ENCODE data around the gene PLTP. TPM values are rescaled to one million over a fixed set of nuclear protein-coding genes. Genes with fewer than 3 reads are reported as not detected.

The PLTP gene
- total and polyA plus RNA-seq, 2 of the 13 experiments (the other 11 are each of a cell fraction or from before 2014, with no cell fraction given), result 16.9 to 28.6 TPM

DNA sequence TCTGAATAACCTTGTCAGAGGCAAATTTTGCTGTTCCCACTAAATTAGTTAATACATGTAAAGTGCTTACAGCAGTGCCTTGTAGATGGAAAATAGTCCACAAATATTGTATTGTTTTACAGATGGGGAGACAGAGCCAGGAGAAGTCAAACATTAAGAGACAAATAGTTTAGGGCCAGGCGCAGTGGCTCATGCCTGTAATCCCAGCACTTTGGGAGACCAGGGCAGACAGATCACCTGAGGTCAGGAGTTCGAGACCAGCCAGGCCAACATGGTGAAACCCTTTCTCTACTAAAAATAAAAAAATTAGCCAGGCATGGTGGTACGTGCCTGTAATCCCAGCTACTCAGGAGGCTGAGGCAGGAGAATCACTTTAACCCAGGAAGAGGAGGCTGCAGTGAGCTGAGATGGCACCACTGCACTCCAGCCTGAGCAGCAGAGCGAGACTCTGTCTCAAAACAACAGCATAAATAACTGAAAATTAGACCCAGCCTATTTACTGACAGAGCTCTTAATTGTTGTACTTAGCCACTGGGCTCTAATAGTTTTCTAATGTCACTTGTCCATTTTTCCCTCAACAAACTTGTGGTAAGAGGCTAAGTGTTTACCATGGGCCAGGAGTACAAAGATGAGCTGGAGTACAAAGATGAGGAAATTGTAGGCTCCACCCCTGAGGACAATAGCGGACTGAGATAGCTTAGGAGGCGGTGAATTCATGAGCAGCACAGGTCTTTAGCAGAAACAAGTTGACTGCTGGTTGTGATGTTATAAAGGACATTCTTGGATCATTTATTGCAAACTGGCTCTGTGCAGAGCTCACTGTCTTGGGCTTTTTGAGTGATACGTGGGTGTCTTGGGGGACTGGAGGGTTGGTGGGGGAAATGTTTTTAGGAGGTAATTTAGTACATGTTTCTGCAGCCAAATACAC is 48.1 kb downstream of the PLTP start (continued):
- TF ChIP-seq SPEN (CRISPR knock-in tag; IDR thresholded peaks at IDR 0.05; ENCODE audit: low read depth) (peak; percentile 55; the same call in 1 of the 2 replicates), ZFAT (CRISPR knock-in tag; conservative IDR thresholded peaks at IDR 0.05) (no peak), NFIC (IDR thresholded peaks at IDR 0.05; ENCODE audit: low read length) (no peak), MIER3 (CRISPR knock-in tag; IDR thresholded peaks at IDR 0.05; ENCODE audit: borderline replicate concordance) (peak; percentile 76; the same call in 1 of the 2 replicates), HNF4G (IDR thresholded peaks at IDR 0.05; ENCODE audit: borderline replicate concordance, low read depth, low read length) (peak; percentile 92), HNF4G (CRISPR knock-in tag; IDR thresholded peaks at IDR 0.05; ENCODE audit: borderline replicate concordance, low read depth) (no peak; the same call in 1 of the 2 replicates), ZNF563 (CRISPR knock-in tag; IDR thresholded peaks at IDR 0.05) (0 out of 2 replicates have a peak, but pooled peaks have one; percentile 63), RXRB (CRISPR knock-in tag; IDR thresholded peaks at IDR 0.05; ENCODE audit: borderline replicate concordance) (peak; percentile 78; the same call in 1 of the 2 replicates), GZF1 (CRISPR knock-in tag; IDR thresholded peaks at IDR 0.05) (peak; percentile 22; the same call in 1 of the 2 replicates), ZNF329 (CRISPR knock-in tag; IDR thresholded peaks at IDR 0.05; ENCODE audit: low read depth) (no peak), CBX1 (IDR thresholded peaks at IDR 0.05; ENCODE audit: low read depth) (peak; percentile 19), TCF12 (IDR thresholded peaks at IDR 0.05) (no peak), TCF12 (CRISPR knock-in tag; IDR thresholded peaks at IDR 0.05) (peak; percentile 57; the same call in 1 of the 2 replicates), ZNF7 (CRISPR knock-in tag; IDR thresholded peaks at IDR 0.05) (peak; percentile 68), PRMT3 (CRISPR knock-in tag; IDR thresholded peaks at IDR 0.05; ENCODE audit: borderline replicate concordance, low read depth) (no peak), LCORL (IDR thresholded peaks at IDR 0.05) (no peak), LCORL (CRISPR knock-in tag; IDR thresholded peaks at IDR 0.05) (peak; percentile 47; the same call in 1 of the 2 replicates), NCOA2 (CRISPR knock-in tag; IDR thresholded peaks at IDR 0.05) (peak; percentile 57; the same call in 1 of the 2 replicates), ZSCAN31 (CRISPR knock-in tag; IDR thresholded peaks at IDR 0.05; ENCODE audit: low read depth) (0 out of 2 replicates have a peak, but pooled peaks have one; percentile 30), IRF2 (CRISPR knock-in tag; IDR thresholded peaks at IDR 0.05) (peak; percentile 39; the same call in 1 of the 2 replicates), BHLHE40 (IDR thresholded peaks at IDR 0.05; ENCODE audit: low read length) (0 out of 2 replicates have a peak, but pooled peaks have one; percentile 2), KLF16 (CRISPR knock-in tag; IDR thresholded peaks at IDR 0.05) (peak in 1 of 2 experiments; percentile 69; a peak in 1 of 4 replicates), ZNF121 (CRISPR knock-in tag; IDR thresholded peaks at IDR 0.05) (no peak), TBX3 (IDR thresholded peaks at IDR 0.05; ENCODE audit: borderline replicate concordance) (peak; percentile 48; the same call in 1 of the 2 replicates)
- TF ChIP-seq, protein P1, sequence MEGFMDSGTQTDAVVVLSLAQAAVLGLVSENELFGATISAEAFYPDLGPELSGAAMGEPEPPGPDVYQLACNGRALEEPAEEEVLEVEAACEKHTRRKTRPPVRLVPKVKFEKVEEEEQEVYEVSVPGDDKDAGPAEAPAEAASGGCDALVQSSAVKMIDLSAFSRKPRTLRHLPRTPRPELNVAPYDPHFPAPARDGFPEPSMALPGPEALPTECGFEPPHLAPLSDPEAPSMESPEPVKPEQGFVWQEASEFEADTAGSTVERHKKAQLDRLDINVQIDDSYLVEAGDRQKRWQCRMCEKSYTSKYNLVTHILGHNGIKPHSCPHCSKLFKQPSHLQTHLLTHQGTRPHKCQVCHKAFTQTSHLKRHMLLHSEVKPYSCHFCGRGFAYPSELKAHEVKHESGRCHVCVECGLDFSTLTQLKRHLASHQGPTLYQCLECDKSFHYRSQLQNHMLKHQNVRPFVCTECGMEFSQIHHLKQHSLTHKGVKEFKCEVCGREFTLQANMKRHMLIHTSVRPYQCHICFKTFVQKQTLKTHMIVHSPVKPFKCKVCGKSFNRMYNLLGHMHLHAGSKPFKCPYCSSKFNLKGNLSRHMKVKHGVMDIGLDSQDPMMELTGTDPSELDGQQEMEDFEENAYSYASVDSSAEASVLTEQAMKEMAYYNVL (CRISPR knock-in tag; IDR thresholded peaks at IDR 0.05; ENCODE audit: borderline replicate concordance), result no peak
- TF ChIP-seq, protein P2, sequence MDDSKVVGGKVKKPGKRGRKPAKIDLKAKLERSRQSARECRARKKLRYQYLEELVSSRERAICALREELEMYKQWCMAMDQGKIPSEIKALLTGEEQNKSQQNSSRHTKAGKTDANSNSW (CRISPR knock-in tag; IDR thresholded peaks at IDR 0.05; ENCODE audit: borderline replicate concordance), result no peak
- TF ChIP-seq, protein P3, sequence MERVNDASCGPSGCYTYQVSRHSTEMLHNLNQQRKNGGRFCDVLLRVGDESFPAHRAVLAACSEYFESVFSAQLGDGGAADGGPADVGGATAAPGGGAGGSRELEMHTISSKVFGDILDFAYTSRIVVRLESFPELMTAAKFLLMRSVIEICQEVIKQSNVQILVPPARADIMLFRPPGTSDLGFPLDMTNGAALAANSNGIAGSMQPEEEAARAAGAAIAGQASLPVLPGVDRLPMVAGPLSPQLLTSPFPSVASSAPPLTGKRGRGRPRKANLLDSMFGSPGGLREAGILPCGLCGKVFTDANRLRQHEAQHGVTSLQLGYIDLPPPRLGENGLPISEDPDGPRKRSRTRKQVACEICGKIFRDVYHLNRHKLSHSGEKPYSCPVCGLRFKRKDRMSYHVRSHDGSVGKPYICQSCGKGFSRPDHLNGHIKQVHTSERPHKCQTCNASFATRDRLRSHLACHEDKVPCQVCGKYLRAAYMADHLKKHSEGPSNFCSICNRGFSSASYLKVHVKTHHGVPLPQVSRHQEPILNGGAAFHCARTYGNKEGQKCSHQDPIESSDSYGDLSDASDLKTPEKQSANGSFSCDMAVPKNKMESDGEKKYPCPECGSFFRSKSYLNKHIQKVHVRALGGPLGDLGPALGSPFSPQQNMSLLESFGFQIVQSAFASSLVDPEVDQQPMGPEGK (CRISPR knock-in tag; IDR thresholded peaks at IDR 0.05), result peak; percentile 45; the same call in 1 of the 2 replicates

All from HepG2 (cell line).